ACC112 (cell line): Measurements from ENCODE around the gene AFF1.
"Not testable (repeated sequence)": the region's sequence is repeated elsewhere in the genome, so short reads cannot be mapped to it uniquely, and the experiment has no call there.

Source experiments
- H2AFZ ChIP-seq: fragments of 200-600 bp; sonication (generic); one replicate; pipeline ENCODE4 v1.6.0; 2017; ENCODE audit warnings: antibody characterized with exemption, low read length; ENCODE audit not compliant: unreplicated experiment
- H3K27ac ChIP-seq: fragments of 200-600 bp; sonication (generic); 2 replicates; pipeline ENCODE4 v1.5.1; 2014; ENCODE audit warnings: low read depth, mild to moderate bottlenecking, antibody characterized with exemption, low read length, moderate library complexity
- H3K27me3 ChIP-seq: fragments of 200-600 bp; sonication (generic); 2 replicates; pipeline ENCODE4 v1.6.1; 2014; ENCODE audit warnings: mild to moderate bottlenecking, antibody characterized with exemption, low read length, moderate library complexity, mixed read lengths; ENCODE audit not compliant: insufficient read depth
- H3K36me3 ChIP-seq: fragments of 200-600 bp; sonication (generic); 2 replicates; pipeline ENCODE4 v1.6.1; 2016; ENCODE audit warnings: mild to moderate bottlenecking, antibody characterized with exemption, low read length, moderate library complexity, mixed read lengths; ENCODE audit not compliant: insufficient read depth
- H3K4me1 ChIP-seq: fragments of 200-600 bp; sonication (generic); one replicate; pipeline ENCODE4 v1.6.1; 2016; ENCODE audit warnings: low read length, mixed read lengths; ENCODE audit not compliant: insufficient read depth, unreplicated experiment, control insufficient read depth
- H3K4me3 ChIP-seq: fragments of 200-600 bp; sonication (generic); 2 replicates; pipeline ENCODE4 v1.5.1; 2014; ENCODE audit warnings: mild to moderate bottlenecking, low read depth, low read length
- H3K79me2 ChIP-seq: fragments of 200-600 bp; sonication (generic); one replicate; pipeline ENCODE4 v1.6.0; 2016; ENCODE audit warnings: low read length; ENCODE audit not compliant: control insufficient read depth, unreplicated experiment, insufficient read depth

AFF1 gene

GRCh38 chr4:87057835-87058355, 123.1 kb downstream of the AFF1 start:
- Histone ChIP-seq H3K36me3 (peaks cover 19% of the 10 kb centered on the region; the same call in 1 of the 2 replicates), H3K4me3 (no peak overlapping the region), H3K4me1 (peaks cover 56% of the 10 kb centered on the region), H2AFZ (no peak overlapping the region), H3K27me3 (no peaks in the 10 kb centered on the region), H3K27ac (peak overlapping the region; percentile 56; the same call in 1 of the 2 replicates), H3K79me2 (peaks cover 72% of the 10 kb centered on the region)

GRCh38 chr4:87058356-87059073, 123.7 kb downstream of the AFF1 start:
- H3K79me2 ChIP-seq = peaks cover 74% of the 10 kb centered on the region
- no peak overlapping the region for H3K4me3 ChIP-seq
- H3K27ac ChIP-seq = peak overlapping the region; percentile 56; the same call in 1 of the 2 replicates
- H3K4me1 ChIP-seq = peaks cover 52% of the 10 kb centered on the region
- no peak overlapping the region for H2AFZ ChIP-seq
- H3K36me3 ChIP-seq = peaks cover 19% of the 10 kb centered on the region; the same call in 1 of the 2 replicates
- no peaks in the 10 kb centered on the region for H3K27me3 ChIP-seq

- Histone ChIP-seq H3K36me3 (peaks cover 19% of the 10 kb centered on the region; the same call in 1 of the 2 replicates), H3K27me3 (no peaks in the 10 kb centered on the region), H3K27ac (peak overlapping the region; percentile 30; the same call in 1 of the 2 replicates), H3K4me3 (no peak overlapping the region), H3K79me2 (peaks cover 59% of the 10 kb centered on the region), H3K4me1 (peaks cover 35% of the 10 kb centered on the region), H2AFZ (no peak overlapping the region)
Observed at GRCh38 chr4:87060957-87061356, 126.1 kb downstream of the AFF1 start.

GRCh38 chr4:87065021-87065420, 130.2 kb downstream of the AFF1 start:
- Histone ChIP-seq H3K27me3 (no peaks in the 10 kb centered on the region), H3K4me1 (peaks cover 17% of the 10 kb centered on the region), H3K36me3 (peaks cover 14% of the 10 kb centered on the region; the same call in 1 of the 2 replicates), H2AFZ (no peak overlapping the region), H3K27ac (no peak overlapping the region), H3K4me3 (no peak overlapping the region), H3K79me2 (peaks cover 29% of the 10 kb centered on the region)

- Histone ChIP-seq H3K79me2 (peaks cover 22% of the 10 kb centered on the region), H3K27me3 (no peaks in the 10 kb centered on the region), H3K27ac (no peak overlapping the region), H3K36me3 (peaks cover 8% of the 10 kb centered on the region; the same call in 1 of the 2 replicates), H3K4me1 (peaks cover 2% of the 10 kb centered on the region), H3K4me3 (no peak overlapping the region), H2AFZ (no peak overlapping the region)
Observed at GRCh38 chr4:87066403-87067123, 131.8 kb downstream of the AFF1 start.

- Histone ChIP-seq H3K27me3 (no peaks in the 10 kb centered on the region), H3K36me3 (peaks cover 4% of the 10 kb centered on the region; the same call in 1 of the 2 replicates), H2AFZ (no peak overlapping the region), H3K79me2 (peaks cover 17% of the 10 kb centered on the region), H3K27ac (no peak overlapping the region), H3K4me3 (no peak overlapping the region), H3K4me1 (peaks cover 2% of the 10 kb centered on the region)
Observed at GRCh38 chr4:87067124-87067885, 132.5 kb downstream of the AFF1 start.

GRCh38 chr4:87068583-87069021, 133.8 kb downstream of the AFF1 start:
- Histone ChIP-seq H3K27me3 (no peaks in the 10 kb centered on the region), H3K36me3 (no peaks in the 10 kb centered on the region), H3K4me3 (no peak overlapping the region), H3K79me2 (peaks cover 11% of the 10 kb centered on the region), H3K27ac (no peak overlapping the region), H2AFZ (no peak overlapping the region), H3K4me1 (peaks cover 11% of the 10 kb centered on the region)

GRCh38 chr4:87069037-87069742, 134.4 kb downstream of the AFF1 start:
- H3K27ac ChIP-seq = no peak overlapping the region
- H3K4me1 ChIP-seq = peaks cover 14% of the 10 kb centered on the region
- peaks cover 10% of the 10 kb centered on the region for H3K79me2 ChIP-seq
- no peak overlapping the region for H2AFZ ChIP-seq
- no peaks in the 10 kb centered on the region for H3K36me3 ChIP-seq
- no peaks in the 10 kb centered on the region for H3K27me3 ChIP-seq
- H3K4me3 ChIP-seq = no peak overlapping the region

- Histone ChIP-seq H3K4me1 (peaks cover 14% of the 10 kb centered on the region), H3K27ac (no peak overlapping the region), H3K27me3 (no peaks in the 10 kb centered on the region), H3K36me3 (no peaks in the 10 kb centered on the region), H3K79me2 (peaks cover 23% of the 10 kb centered on the region), H3K4me3 (no peak overlapping the region), H2AFZ (no peak overlapping the region)
Observed at GRCh38 chr4:87071401-87071800, 136.6 kb downstream of the AFF1 start.

- not testable (repeated sequence) for H3K4me3 ChIP-seq, H3K27ac ChIP-seq, H2AFZ ChIP-seq, H3K36me3 ChIP-seq, H3K27me3 ChIP-seq
- Histone ChIP-seq H3K4me1 (peaks cover 23% of the 10 kb centered on the region), H3K79me2 (peaks cover 33% of the 10 kb centered on the region)
Observed at GRCh38 chr4:87072545-87072944, 137.7 kb downstream of the AFF1 start.
